Suprapubic skin (tissue), 4 donors: Measurements from ENCODE around the gene TMEM145.

Source experiments
- POLR2A ChIP-seq, 2 donors: fragments of 450-650 bp; IDR thresholded peaks; one replicate each; pipeline ENCODE4 v1.6.1; 2017; ENCODE audit warnings: antibody characterized with exemption in 2 of 2, mild to moderate bottlenecking in 2 of 2, moderate library complexity in 2 of 2
- POLR2AphosphoS5 ChIP-seq, 3 donors: sonication (generic); formaldehyde crosslinking; IDR thresholded peaks; one replicate each; pipeline ENCODE4 v1.6.1; 2017; ENCODE audit warnings: antibody characterized with exemption in 3 of 3
- TF ChIP-seq, protein P1 (sequence below), 2 donors: fragments of 200-600 bp in 1 of 2; fragments of 450-650 bp in 1 of 2; sonication (generic) in 1 of 2; IDR thresholded peaks; one replicate each; pipeline ENCODE4 v1.5.1; 2016 to 2019; ENCODE audit warnings: antibody characterized with exemption in 2 of 2, mild to moderate bottlenecking in 1 of 2, moderate library complexity in 1 of 2

- TF ChIP-seq, protein P1, sequence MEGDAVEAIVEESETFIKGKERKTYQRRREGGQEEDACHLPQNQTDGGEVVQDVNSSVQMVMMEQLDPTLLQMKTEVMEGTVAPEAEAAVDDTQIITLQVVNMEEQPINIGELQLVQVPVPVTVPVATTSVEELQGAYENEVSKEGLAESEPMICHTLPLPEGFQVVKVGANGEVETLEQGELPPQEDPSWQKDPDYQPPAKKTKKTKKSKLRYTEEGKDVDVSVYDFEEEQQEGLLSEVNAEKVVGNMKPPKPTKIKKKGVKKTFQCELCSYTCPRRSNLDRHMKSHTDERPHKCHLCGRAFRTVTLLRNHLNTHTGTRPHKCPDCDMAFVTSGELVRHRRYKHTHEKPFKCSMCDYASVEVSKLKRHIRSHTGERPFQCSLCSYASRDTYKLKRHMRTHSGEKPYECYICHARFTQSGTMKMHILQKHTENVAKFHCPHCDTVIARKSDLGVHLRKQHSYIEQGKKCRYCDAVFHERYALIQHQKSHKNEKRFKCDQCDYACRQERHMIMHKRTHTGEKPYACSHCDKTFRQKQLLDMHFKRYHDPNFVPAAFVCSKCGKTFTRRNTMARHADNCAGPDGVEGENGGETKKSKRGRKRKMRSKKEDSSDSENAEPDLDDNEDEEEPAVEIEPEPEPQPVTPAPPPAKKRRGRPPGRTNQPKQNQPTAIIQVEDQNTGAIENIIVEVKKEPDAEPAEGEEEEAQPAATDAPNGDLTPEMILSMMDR (IDR thresholded peaks at IDR 0.05) = no peak
- TF ChIP-seq POLR2AphosphoS5 (IDR thresholded peaks at IDR 0.05) (no peak), POLR2A (IDR thresholded peaks at IDR 0.05) (no peak)
These were observed 32.3 kb upstream of the TMEM145 start for GRCh38 chr19:42280815-42281145.
